PFSK-1 (cell line): ENCODE results near the gene ANKRD17.

Experiments
- FOXP2 ChIP-seq: optimal IDR thresholded peaks from 2 replicates; pipeline ENCODE3; 2011; ENCODE audit warnings: borderline replicate concordance, control low read depth, inconsistent platforms; ENCODE audit not compliant: insufficient read depth; ENCODE audit errors: extremely low read length, extremely low read depth
- POLR2AphosphoS5 ChIP-seq: IDR thresholded peaks from 2 replicates; pipeline ENCODE4 v1.6.1; 2012; ENCODE audit warnings: low read depth, mild to moderate bottlenecking, control low read depth, low read length, moderate library complexity
- REST ChIP-seq, 2 experiments: IDR thresholded peaks; 2 replicates each; pipeline versions ENCODE4 v1.6.1 to v1.8.0; 2011 to 2012; ENCODE audit warnings: low read depth in 2 of 2, low read length in 2 of 2, control low read depth in 1 of 2, inconsistent platforms in 1 of 2, mild to moderate bottlenecking in 1 of 2, moderate library complexity in 1 of 2; ENCODE audit not compliant: insufficient read depth in 1 of 2
- SIN3A ChIP-seq: IDR thresholded peaks from 2 replicates; pipeline ENCODE4 v1.6.1; 2012; ENCODE audit warnings: mild to moderate bottlenecking, low read length, moderate library complexity, borderline replicate concordance; ENCODE audit not compliant: insufficient read depth
- TAF1 ChIP-seq: IDR thresholded peaks from 2 replicates; pipeline ENCODE4 v1.6.1; 2012; ENCODE audit warnings: low read length, control low read depth, borderline replicate concordance; ENCODE audit not compliant: insufficient read depth

Gene ANKRD17

GRCh38 chr4:73137121-73137520, 121.5 kb downstream of the ANKRD17 start:
- TF ChIP-seq SIN3A: no peak
- no peak for TF ChIP-seq POLR2AphosphoS5
- TF ChIP-seq REST (IDR thresholded peaks at IDR 0.05; ENCODE audit: insufficient read depth in 1 of 2, low read depth in 2 of 2, low read length in 2 of 2): no peak
- no peak for TF ChIP-seq FOXP2
- no peak for TF ChIP-seq TAF1

- no peak for TF ChIP-seq FOXP2
- TF ChIP-seq SIN3A: no peak
- no peak for TF ChIP-seq TAF1
- TF ChIP-seq POLR2AphosphoS5: no peak
- no peak for TF ChIP-seq REST (IDR thresholded peaks at IDR 0.05; ENCODE audit: insufficient read depth in 1 of 2, low read depth in 2 of 2, low read length in 2 of 2)
Measured at GRCh38 chr4:73133784-73134183, 124.8 kb downstream of the ANKRD17 start.

GRCh38 chr4:73131281-73131680, 127.3 kb downstream of the ANKRD17 start:
- TF ChIP-seq POLR2AphosphoS5 (no peak), REST (IDR thresholded peaks at IDR 0.05; ENCODE audit: insufficient read depth in 1 of 2, low read depth in 2 of 2, low read length in 2 of 2) (no peak), SIN3A (no peak), FOXP2 (no peak), TAF1 (no peak)

GRCh38 chr4:73129319-73129718, 129.3 kb downstream of the ANKRD17 start:
- TF ChIP-seq FOXP2: no peak
- no peak for TF ChIP-seq SIN3A
- TF ChIP-seq TAF1: no peak
- TF ChIP-seq REST (IDR thresholded peaks at IDR 0.05; ENCODE audit: insufficient read depth in 1 of 2, low read depth in 2 of 2, low read length in 2 of 2): no peak
- no peak for TF ChIP-seq POLR2AphosphoS5

GRCh38 chr4:73127839-73128453, 130.7 kb downstream of the ANKRD17 start:
- TF ChIP-seq POLR2AphosphoS5: no peak
- no peak for TF ChIP-seq TAF1
- TF ChIP-seq SIN3A: no peak
- no peak for TF ChIP-seq REST (IDR thresholded peaks at IDR 0.05; ENCODE audit: insufficient read depth in 1 of 2, low read depth in 2 of 2, low read length in 2 of 2)
- no peak for TF ChIP-seq FOXP2
